Neural progenitor cell (in vitro differentiated cells): ENCODE results near the gene ANKS1B.
"Not testable (repeated sequence)": the region's sequence is repeated elsewhere in the genome, so short reads cannot be mapped to it uniquely, and the experiment has no call there.

Experiments
- CTCF ChIP-seq: fragments of 200-600 bp; sonication (generic); IDR thresholded peaks from 2 replicates; pipeline ENCODE4 v1.5.1; 2017; ENCODE audit warnings: antibody characterized with exemption, mild to moderate bottlenecking
- EZH2phosphoT487 ChIP-seq: fragments of 200-600 bp; sonication (generic); IDR thresholded peaks from 2 replicates; pipeline ENCODE4 v1.6.1; 2017; ENCODE audit warnings: antibody characterized with exemption

GRCh38 chr12:98837134-98837752, 1147.5 kb downstream of the ANKS1B start:
- not testable (repeated sequence) for TF ChIP-seq CTCF
- TF ChIP-seq EZH2phosphoT487: peak; percentile 23
